DOHH2 (cell line): Measurements from ENCODE around the gene MYH7B.

Experiments
- H3F3A ChIP-seq: fragments of 200-600 bp; sonication (generic), shearing (Covaris generic); 2 replicates; pipeline ENCODE4 v1.6.0; 2016; ENCODE audit warnings: antibody characterized with exemption, mild to moderate bottlenecking; ENCODE audit not compliant: control insufficient read depth, insufficient read depth
- H3K27ac ChIP-seq: fragments of 200-600 bp; sonication (generic); 2 replicates; pipeline ENCODE4 v1.5.1; 2014; ENCODE audit warnings: low read depth, mild to moderate bottlenecking, low read length, moderate library complexity
- H3K27me3 ChIP-seq: fragments of 200-600 bp; sonication (generic); 2 replicates; pipeline ENCODE4 v1.6.1; 2014; ENCODE audit warnings: mild to moderate bottlenecking, low read length, mixed read lengths; ENCODE audit not compliant: control insufficient read depth
- H3K36me3 ChIP-seq: fragments of 200-600 bp; sonication (generic); 2 replicates; pipeline ENCODE4 v1.6.1; 2014; ENCODE audit warnings: mild to moderate bottlenecking, low read length, moderate library complexity, mixed read lengths; ENCODE audit not compliant: control insufficient read depth
- H3K4me1 ChIP-seq: fragments of 200-600 bp; sonication (generic); 2 replicates; pipeline ENCODE4 v1.6.1; 2014; ENCODE audit warnings: mild to moderate bottlenecking, low read length, mixed read lengths; ENCODE audit not compliant: control insufficient read depth
- H3K4me2 ChIP-seq: fragments of 200-600 bp; sonication (generic); 2 replicates; pipeline ENCODE4 v1.6.0; 2014; ENCODE audit warnings: mild to moderate bottlenecking, low read length, moderate library complexity
- H3K4me3 ChIP-seq: fragments of 200-600 bp; sonication (generic); 2 replicates; pipeline ENCODE4 v1.5.1; 2014; ENCODE audit warnings: mild to moderate bottlenecking, low read length, mixed read lengths
- H3K79me2 ChIP-seq: fragments of 200-600 bp; sonication (generic); 2 replicates; pipeline ENCODE4 v1.6.1; 2014; ENCODE audit warnings: mild to moderate bottlenecking, low read length, mixed read lengths; ENCODE audit not compliant: control insufficient read depth
- H3K9me2 ChIP-seq: fragments of 200-600 bp; sonication (generic); replicated peaks from 2 replicates; pipeline ENCODE4 v1.6.1; 2014; ENCODE audit warnings: mild to moderate bottlenecking, low read length, mixed read lengths; ENCODE audit not compliant: control insufficient read depth
- H3K9me3 ChIP-seq: fragments of 200-600 bp; sonication (generic); 2 replicates; pipeline ENCODE4 v1.6.1; 2014; ENCODE audit warnings: antibody characterized with exemption, low read length, mixed read lengths; ENCODE audit not compliant: control insufficient read depth, insufficient read depth
- H4K20me1 ChIP-seq: fragments of 200-600 bp; sonication (generic); 2 replicates; pipeline ENCODE4 v1.6.0; 2014; ENCODE audit warnings: low read depth, mild to moderate bottlenecking, antibody characterized with exemption, low read length, moderate library complexity; ENCODE audit not compliant: control insufficient read depth, insufficient read depth
- CTCF ChIP-seq: fragments of 200-600 bp; sonication (generic); IDR thresholded peaks from one replicate; pipeline ENCODE4 v1.5.1; 2014; ENCODE audit warnings: antibody characterized with exemption, mild to moderate bottlenecking, low read depth, low read length; ENCODE audit not compliant: poor library complexity, severe bottlenecking
- EZH2phosphoT487 ChIP-seq: fragments of 200-600 bp; sonication (generic); IDR thresholded peaks from 2 replicates; pipeline ENCODE4 v1.6.1; 2017; ENCODE audit warnings: borderline replicate concordance, mild to moderate bottlenecking, antibody characterized with exemption, low read length, moderate library complexity, mixed read lengths

The MYH7B gene

GRCh38 chr20:34955231-34956040, at the start of gene MYH7B, which contains the start of gene GSS:
Gene MYH7B, plus strand, starts transcription at chr20:34955868. Its CDS starts 22,138 bp downstream, at chr20:34978006.
Gene GSS, minus strand, starts transcription at chr20:34955806. Its CDS starts 3,954 bp downstream, at chr20:34951852.
- no peaks in the 10 kb centered on the region for H3K9me3 ChIP-seq
- peaks cover 31% of the 10 kb centered on the region for H3K4me1 ChIP-seq
- no peaks in the 10 kb centered on the region for H3F3A ChIP-seq
- H3K36me3 ChIP-seq, result peaks cover 15% of the 10 kb centered on the region
- H3K27ac ChIP-seq, result peak within 1 kb of the TSS; percentile 54
- TF ChIP-seq CTCF (peak; percentile 55), EZH2phosphoT487 (no peak)
- peaks cover 10% of the 10 kb centered on the region for H3K79me2 ChIP-seq
- H3K4me3 ChIP-seq, result peak within 1 kb of the TSS; percentile 93
- peak within 1 kb of the TSS; percentile 91 for H3K4me2 ChIP-seq
- no peaks in the 10 kb centered on the region for H3K27me3 ChIP-seq
- no peaks in the 10 kb centered on the region for H3K9me2 ChIP-seq
- H4K20me1 ChIP-seq, result no peaks in the 10 kb centered on the region

GRCh38 chr20:34907616-34908469, 47.8 kb upstream of the MYH7B start:
- H3K4me3 ChIP-seq, result no peak overlapping the region
- no peaks in the 10 kb centered on the region for H3K27me3 ChIP-seq
- H3K9me3 ChIP-seq, result no peaks in the 10 kb centered on the region
- H3K79me2 ChIP-seq, result no peaks in the 10 kb centered on the region
- no peak for TF ChIP-seq EZH2phosphoT487
- no peak for TF ChIP-seq CTCF
- no peaks in the 10 kb centered on the region for H3K4me1 ChIP-seq
- H4K20me1 ChIP-seq, result no peaks in the 10 kb centered on the region
- H3K27ac ChIP-seq, result no peak overlapping the region
- H3K36me3 ChIP-seq, result no peaks in the 10 kb centered on the region
- no peaks in the 10 kb centered on the region for H3F3A ChIP-seq
- H3K4me2 ChIP-seq, result no peak overlapping the region
- no peaks in the 10 kb centered on the region for H3K9me2 ChIP-seq

GRCh38 chr20:34915131-34915530, 40.5 kb upstream of the MYH7B start:
- Histone ChIP-seq H3K9me2 (no peaks in the 10 kb centered on the region), H3K4me2 (no peak overlapping the region), H3K9me3 (no peaks in the 10 kb centered on the region), H3K4me3 (no peak overlapping the region), H3K4me1 (no peaks in the 10 kb centered on the region), H3F3A (no peaks in the 10 kb centered on the region), H4K20me1 (no peaks in the 10 kb centered on the region), H3K27me3 (peaks cover 7% of the 10 kb centered on the region), H3K27ac (no peak overlapping the region), H3K36me3 (no peaks in the 10 kb centered on the region), H3K79me2 (no peaks in the 10 kb centered on the region)
- TF ChIP-seq CTCF (no peak), EZH2phosphoT487 (no peak)
